ENCODE results near the gene TENM3. TPM values are rescaled to one million over a fixed set of nuclear protein-coding genes. Genes with fewer than 3 reads are reported as not detected.

TENM3 gene
- total RNA-seq, 2 experiments from 2014 or later: not detected

DNA sequence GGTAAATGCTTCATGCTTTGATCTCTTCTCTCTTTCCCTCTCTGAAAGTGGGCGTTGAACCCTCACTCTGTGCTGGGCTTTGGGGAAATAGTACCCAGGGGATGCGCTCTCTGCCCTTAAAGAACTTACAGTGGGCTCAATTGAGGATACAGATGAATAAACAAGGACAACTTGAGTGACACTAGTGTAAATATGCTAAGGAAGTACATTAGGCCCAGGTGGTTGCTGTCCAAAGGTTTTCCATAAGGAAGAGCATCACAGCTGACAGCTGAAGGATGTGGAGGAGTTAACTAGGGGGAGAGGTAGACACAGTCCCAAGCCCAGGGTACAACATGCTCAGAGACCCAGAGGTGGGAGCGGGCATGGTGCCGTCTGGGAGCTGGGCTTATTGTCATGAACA is 49.4 kb downstream of the TENM3 start:
- Mint-ChIP-seq H3K27me3 (no peaks in the 10 kb centered on the region), H3K9me3 (no peaks in the 10 kb centered on the region), H3K36me3 (ENCODE audit: low read depth) (no peaks in the 10 kb centered on the region), H3K27ac (no peak overlapping the region), H3K4me1 (ENCODE audit: low read depth) (no peaks in the 10 kb centered on the region), H3K4me3 (no peak overlapping the region)
- DNase-seq (no peak), ATAC-seq (no peak)
- POLR2A ChIA-PET: no interaction called here
- CTCF ChIA-PET: no interaction called here
- intact Hi-C loops (cut with micrococcal nuclease): no loop called here
- TF ChIP-seq, protein P1, sequence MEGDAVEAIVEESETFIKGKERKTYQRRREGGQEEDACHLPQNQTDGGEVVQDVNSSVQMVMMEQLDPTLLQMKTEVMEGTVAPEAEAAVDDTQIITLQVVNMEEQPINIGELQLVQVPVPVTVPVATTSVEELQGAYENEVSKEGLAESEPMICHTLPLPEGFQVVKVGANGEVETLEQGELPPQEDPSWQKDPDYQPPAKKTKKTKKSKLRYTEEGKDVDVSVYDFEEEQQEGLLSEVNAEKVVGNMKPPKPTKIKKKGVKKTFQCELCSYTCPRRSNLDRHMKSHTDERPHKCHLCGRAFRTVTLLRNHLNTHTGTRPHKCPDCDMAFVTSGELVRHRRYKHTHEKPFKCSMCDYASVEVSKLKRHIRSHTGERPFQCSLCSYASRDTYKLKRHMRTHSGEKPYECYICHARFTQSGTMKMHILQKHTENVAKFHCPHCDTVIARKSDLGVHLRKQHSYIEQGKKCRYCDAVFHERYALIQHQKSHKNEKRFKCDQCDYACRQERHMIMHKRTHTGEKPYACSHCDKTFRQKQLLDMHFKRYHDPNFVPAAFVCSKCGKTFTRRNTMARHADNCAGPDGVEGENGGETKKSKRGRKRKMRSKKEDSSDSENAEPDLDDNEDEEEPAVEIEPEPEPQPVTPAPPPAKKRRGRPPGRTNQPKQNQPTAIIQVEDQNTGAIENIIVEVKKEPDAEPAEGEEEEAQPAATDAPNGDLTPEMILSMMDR (IDR thresholded peaks at IDR 0.05): no peak

DNA sequence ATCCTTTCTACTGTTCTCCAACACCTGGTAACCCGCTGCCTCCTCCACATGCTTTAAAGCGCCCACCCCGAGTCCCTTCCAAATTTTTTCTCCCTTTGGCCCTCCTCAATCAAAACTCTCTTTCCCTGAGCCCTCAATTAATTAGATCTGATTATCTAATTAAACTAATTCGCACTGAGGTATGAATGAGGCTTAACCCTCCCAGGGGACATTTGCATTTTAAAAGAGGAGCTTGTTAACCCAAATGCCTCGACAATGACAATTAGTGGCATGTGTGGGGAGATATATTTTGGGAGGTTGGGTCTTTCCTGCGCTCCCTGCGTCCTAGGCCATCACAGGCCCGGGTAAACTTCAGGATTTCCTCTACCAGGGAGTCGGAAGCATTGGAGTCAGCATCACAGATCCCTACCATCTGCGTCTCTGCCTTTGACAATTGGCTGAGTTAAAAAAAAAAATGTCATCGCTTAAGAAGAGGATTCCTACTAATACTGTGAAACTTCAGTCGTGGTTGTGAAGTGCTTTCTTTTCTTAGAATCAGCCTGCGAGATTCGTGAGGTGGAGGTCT is 50.6 kb downstream of the TENM3 start:
- intact Hi-C loops (cut with micrococcal nuclease): no loop called here
- ChIA-PET POLR2A (no interaction called here), CTCF (no interaction called here)
- Mint-ChIP-seq H3K36me3 (ENCODE audit: low read depth) (no peaks in the 10 kb centered on the region), H3K27me3 (no peaks in the 10 kb centered on the region), H3K4me3 (no peak overlapping the region), H3K4me1 (ENCODE audit: low read depth) (no peaks in the 10 kb centered on the region), H3K27ac (no peak overlapping the region), H3K9me3 (no peaks in the 10 kb centered on the region)
- DNase-seq (no peak), ATAC-seq (no peak)
- TF ChIP-seq, protein P1 (IDR thresholded peaks at IDR 0.05): no peak

DNA sequence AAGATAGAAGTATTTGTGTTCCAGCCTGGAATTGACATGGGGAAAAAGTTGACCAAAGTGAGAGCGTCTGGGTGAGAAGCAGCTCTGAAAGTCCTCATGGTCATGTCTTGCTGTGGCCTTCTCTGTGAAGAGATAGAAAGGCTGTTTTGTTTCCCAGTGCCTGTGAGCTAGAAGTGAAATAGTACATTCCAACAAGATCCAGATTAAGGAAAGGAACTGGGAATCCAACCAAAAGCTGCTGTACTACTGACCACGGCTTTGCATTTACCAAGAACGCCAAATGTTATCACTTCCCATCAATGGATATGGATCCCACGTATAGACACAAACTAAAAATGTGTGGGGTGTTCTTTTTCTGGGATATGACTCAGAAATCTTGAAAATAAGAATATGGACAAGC is 51.2 kb downstream of the TENM3 start:
- DNase-seq (no peak), ATAC-seq (no peak)
- no peaks in the 10 kb centered on the region for H3K4me1 Mint-ChIP-seq (ENCODE audit: low read depth)
- no peaks in the 10 kb centered on the region for H3K36me3 Mint-ChIP-seq (ENCODE audit: low read depth)
- H3K27me3 Mint-ChIP-seq: no peaks in the 10 kb centered on the region
- POLR2A ChIA-PET: no interaction called here
- intact Hi-C loops (cut with micrococcal nuclease): no loop called here
- no peak overlapping the region for H3K27ac Mint-ChIP-seq
- no peaks in the 10 kb centered on the region for H3K9me3 Mint-ChIP-seq
- CTCF ChIA-PET: no interaction called here
- TF ChIP-seq, protein P1 (IDR thresholded peaks at IDR 0.05): no peak
- H3K4me3 Mint-ChIP-seq: no peak overlapping the region

DNA sequence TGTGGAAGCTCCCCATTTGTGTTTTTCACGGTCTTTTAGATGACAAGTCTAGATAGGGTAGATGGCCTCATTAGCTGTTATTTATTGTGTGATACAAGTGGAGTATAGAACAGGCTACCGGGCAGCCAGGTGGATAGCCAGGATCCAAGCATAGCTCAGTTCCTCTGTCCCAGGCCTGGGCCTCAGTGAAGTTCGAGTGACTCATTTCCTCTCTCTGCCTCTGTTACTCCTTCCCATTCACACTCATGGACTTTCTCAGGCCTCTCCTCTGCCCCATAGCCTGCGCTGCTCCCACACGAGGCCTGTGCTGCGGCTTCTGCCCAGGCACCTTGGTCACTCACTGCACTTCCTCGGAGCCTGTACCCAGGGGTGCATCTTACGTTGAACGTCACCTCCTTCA is 54.5 kb downstream of the TENM3 start:
- no peaks in the 10 kb centered on the region for H3K9me3 Mint-ChIP-seq
- no peaks in the 10 kb centered on the region for H3K27me3 Mint-ChIP-seq
- no peaks in the 10 kb centered on the region for H3K36me3 Mint-ChIP-seq (ENCODE audit: low read depth)
- ChIA-PET CTCF (no interaction called here), POLR2A (no interaction called here)
- no peak for DNase-seq
- no peak overlapping the region for H3K27ac Mint-ChIP-seq
- TF ChIP-seq, protein P1 (IDR thresholded peaks at IDR 0.05): no peak
- no peak for ATAC-seq
- H3K4me3 Mint-ChIP-seq: no peak overlapping the region
- intact Hi-C loops (cut with micrococcal nuclease): no loop called here
- no peaks in the 10 kb centered on the region for H3K4me1 Mint-ChIP-seq (ENCODE audit: low read depth)

DNA sequence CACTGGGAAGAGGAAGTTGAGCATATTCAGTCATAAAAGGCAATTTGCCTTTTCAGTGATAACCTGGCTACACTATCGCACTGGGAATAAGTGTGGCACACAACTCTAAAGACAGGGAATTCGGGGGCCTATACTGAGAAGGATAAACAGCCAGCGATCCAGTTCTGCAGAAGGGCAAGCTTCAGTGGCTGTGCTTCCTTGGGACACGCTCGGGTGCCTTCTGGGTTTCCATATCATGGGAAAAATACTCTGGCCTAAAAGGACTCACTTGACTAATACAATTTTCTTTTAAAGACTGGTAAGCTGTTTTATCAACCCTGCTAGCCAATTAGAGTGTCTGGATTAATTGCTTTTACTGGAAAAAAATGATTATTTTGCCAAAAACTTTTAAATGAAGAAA is 58.5 kb downstream of the TENM3 start:
- no peaks in the 10 kb centered on the region for H3K36me3 Mint-ChIP-seq (ENCODE audit: low read depth)
- H3K9me3 Mint-ChIP-seq: no peaks in the 10 kb centered on the region
- H3K4me3 Mint-ChIP-seq: no peak overlapping the region
- no peaks in the 10 kb centered on the region for H3K4me1 Mint-ChIP-seq (ENCODE audit: low read depth)
- POLR2A ChIA-PET: no interaction called here
- intact Hi-C loops (cut with micrococcal nuclease): no loop called here
- CTCF ChIA-PET: no interaction called here
- ATAC-seq (no peak), DNase-seq (no peak)
- H3K27me3 Mint-ChIP-seq: no peaks in the 10 kb centered on the region
- TF ChIP-seq, protein P1 (IDR thresholded peaks at IDR 0.05): no peak
- H3K27ac Mint-ChIP-seq: no peak overlapping the region

Data from activated CD8-positive, alpha-beta T cell treated with anti-CD3 and anti-CD28 coated beads for 36 hours (primary cell).